ENCODE results near the gene THOP1.

DNA sequence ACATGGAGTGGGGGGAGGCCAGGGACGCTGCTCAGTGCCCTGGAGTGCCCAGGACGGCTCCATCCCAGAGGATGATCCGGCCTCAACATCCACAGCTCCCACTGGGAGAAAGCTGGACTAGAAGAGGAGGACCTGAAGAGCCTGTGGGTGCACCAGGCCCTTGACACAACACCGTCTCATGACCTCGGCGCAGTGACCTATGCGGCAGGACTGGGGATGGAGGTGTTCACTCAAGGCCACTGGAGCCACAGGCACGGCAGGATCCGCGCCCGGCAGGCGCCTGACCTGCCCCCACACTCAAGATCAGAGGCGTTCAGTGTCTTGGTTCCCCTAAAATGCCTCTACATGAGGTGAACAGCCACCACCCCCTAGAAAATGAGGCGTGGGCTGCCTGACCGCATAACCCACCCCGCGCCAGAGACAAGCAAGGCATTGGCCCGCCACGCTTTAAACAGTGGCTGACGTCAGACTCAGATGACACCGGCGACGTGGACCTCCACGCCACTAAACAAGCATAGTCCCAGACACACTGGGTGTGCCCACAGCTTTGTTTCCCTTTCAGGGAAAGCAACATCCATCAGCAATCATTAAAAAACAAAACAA lies 10.2 kb upstream of the THOP1 start:
- no peak for TF ChIP-seq POLR2A (IDR thresholded peaks at IDR 0.05)
- TF ChIP-seq, protein P1, sequence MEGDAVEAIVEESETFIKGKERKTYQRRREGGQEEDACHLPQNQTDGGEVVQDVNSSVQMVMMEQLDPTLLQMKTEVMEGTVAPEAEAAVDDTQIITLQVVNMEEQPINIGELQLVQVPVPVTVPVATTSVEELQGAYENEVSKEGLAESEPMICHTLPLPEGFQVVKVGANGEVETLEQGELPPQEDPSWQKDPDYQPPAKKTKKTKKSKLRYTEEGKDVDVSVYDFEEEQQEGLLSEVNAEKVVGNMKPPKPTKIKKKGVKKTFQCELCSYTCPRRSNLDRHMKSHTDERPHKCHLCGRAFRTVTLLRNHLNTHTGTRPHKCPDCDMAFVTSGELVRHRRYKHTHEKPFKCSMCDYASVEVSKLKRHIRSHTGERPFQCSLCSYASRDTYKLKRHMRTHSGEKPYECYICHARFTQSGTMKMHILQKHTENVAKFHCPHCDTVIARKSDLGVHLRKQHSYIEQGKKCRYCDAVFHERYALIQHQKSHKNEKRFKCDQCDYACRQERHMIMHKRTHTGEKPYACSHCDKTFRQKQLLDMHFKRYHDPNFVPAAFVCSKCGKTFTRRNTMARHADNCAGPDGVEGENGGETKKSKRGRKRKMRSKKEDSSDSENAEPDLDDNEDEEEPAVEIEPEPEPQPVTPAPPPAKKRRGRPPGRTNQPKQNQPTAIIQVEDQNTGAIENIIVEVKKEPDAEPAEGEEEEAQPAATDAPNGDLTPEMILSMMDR (IDR thresholded peaks at IDR 0.05): no peak

Data from esophagus squamous epithelium (tissue), 4 donors.